WTC11 (cell line): Measurements from ENCODE around the gene SKIL. TPM values are rescaled to one million over a fixed set of nuclear protein-coding genes. Genes with fewer than 3 reads are reported as not detected.

ENCODE experiments used
- ATAC-seq: fragments of 200-7000 bp; cut with Tn5 transposase; 2 replicates; pipeline ENCODE4 v1.10.0; 2021; ENCODE audit warnings: mild to moderate bottlenecking, moderate library complexity
- CTCF ChIA-PET: fragments of 300-600 bp; sonication (Branson Sonifier 250); formaldehyde crosslinking; loops from one replicate; lab custom pipeline; 2021; ENCODE audit warnings: antibody characterized with exemption; lab: Charles Lee
- POLR2A ChIA-PET: fragments of 350-600 bp; sonication (Branson Sonifier 250); formaldehyde crosslinking; loops from one replicate; lab custom pipeline; 2021; ENCODE audit warnings: antibody characterized with exemption; lab: Charles Lee
- DNase-seq: peaks from one replicate; pipeline ENCODE4 v3.0.0; 2021; ENCODE audit warnings: low spot score
- H3K27ac Mint-ChIP-seq: 2 replicates; pipeline ENCODE4 v1.8.0; 2021; ENCODE audit warnings: mixed read lengths
- H3K27me3 Mint-ChIP-seq: 2 replicates; pipeline ENCODE4 v1.8.0; 2021; ENCODE audit warnings: low read depth, mild to moderate bottlenecking, moderate library complexity, mixed read lengths
- H3K36me3 Mint-ChIP-seq: 2 replicates; pipeline ENCODE4 v1.8.0; 2021; ENCODE audit warnings: mixed read lengths
- H3K4me1 Mint-ChIP-seq: 2 replicates; pipeline ENCODE4 v1.8.0; 2022; ENCODE audit warnings: mixed read lengths
- H3K4me3 Mint-ChIP-seq: 2 replicates; pipeline ENCODE4 v1.8.0; 2021; ENCODE audit warnings: mild to moderate bottlenecking, moderate library complexity, mixed read lengths
- H3K9me3 Mint-ChIP-seq: 2 replicates; pipeline ENCODE4 v1.8.0; 2021; ENCODE audit warnings: mixed read lengths
- ATF1 ChIP-seq: sonication (generic); formaldehyde crosslinking; IDR thresholded peaks from 2 replicates; pipeline ENCODE4 v1.8.1; 2023; ENCODE audit warnings: mild to moderate bottlenecking, moderate library complexity, missing genetic modification reagents
- EMX1 ChIP-seq: fragments of 250-450 bp; sonication (Bioruptor Pico); IDR thresholded peaks from 2 replicates; pipeline ENCODE4 v1.8.0; 2021; ENCODE audit warnings: mild to moderate bottlenecking
- ETV6 ChIP-seq: sonication (generic); formaldehyde crosslinking; IDR thresholded peaks from 2 replicates; pipeline ENCODE4 v1.8.1; 2022; ENCODE audit warnings: mild to moderate bottlenecking, missing genetic modification reagents
- GRHL2 ChIP-seq: fragments of 250-450 bp; sonication (Bioruptor Pico); IDR thresholded peaks from 2 replicates; pipeline ENCODE4 v1.8.0; 2022; ENCODE audit warnings: mild to moderate bottlenecking, moderate library complexity; ENCODE audit not compliant: insufficient replicate concordance, severe bottlenecking
- IRF2 ChIP-seq: sonication (generic); formaldehyde crosslinking; IDR thresholded peaks from 2 replicates; pipeline ENCODE4 v1.8.0; 2022; ENCODE audit warnings: low read depth, missing genetic modification reagents, borderline replicate concordance
- MXD4 ChIP-seq: fragments of 250-450 bp; sonication (Bioruptor Pico); IDR thresholded peaks from 2 replicates; pipeline ENCODE4 v1.8.0; 2021; ENCODE audit warnings: mild to moderate bottlenecking, moderate library complexity, borderline replicate concordance
- MYBL2 ChIP-seq: sonication (generic); formaldehyde crosslinking; IDR thresholded peaks from 2 replicates; pipeline ENCODE4 v1.8.1; 2023; ENCODE audit warnings: mild to moderate bottlenecking, moderate library complexity, missing genetic modification reagents
- NFATC4 ChIP-seq: fragments of 250-450 bp; sonication (Bioruptor Pico); IDR thresholded peaks from 2 replicates; pipeline ENCODE4 v1.9.0; 2021; ENCODE audit warnings: mild to moderate bottlenecking
- NR3C1 ChIP-seq: sonication (generic); formaldehyde crosslinking; conservative IDR thresholded peaks from 2 replicates; pipeline ENCODE4 v1.8.1; 2023; ENCODE audit warnings: low read depth, mild to moderate bottlenecking, missing genetic modification reagents
- RORB ChIP-seq: fragments of 250-450 bp; sonication (Bioruptor Pico); IDR thresholded peaks from 2 replicates; pipeline ENCODE4 v1.9.0; 2021; ENCODE audit warnings: mild to moderate bottlenecking
- SOX15 ChIP-seq: fragments of 250-450 bp; sonication (Bioruptor Pico); IDR thresholded peaks from 2 replicates; pipeline ENCODE4 v1.9.0; 2021; ENCODE audit warnings: mild to moderate bottlenecking
- TEAD4 ChIP-seq: sonication (generic); formaldehyde crosslinking; IDR thresholded peaks from 2 replicates; pipeline ENCODE4 v1.8.0; 2022; ENCODE audit warnings: mild to moderate bottlenecking, missing genetic modification reagents
- ZBTB21 ChIP-seq: sonication (generic); formaldehyde crosslinking; IDR thresholded peaks from 2 replicates; pipeline ENCODE4 v1.8.1; 2023; ENCODE audit warnings: mild to moderate bottlenecking, missing genetic modification reagents, borderline replicate concordance
- ZNF121 ChIP-seq: sonication (generic); formaldehyde crosslinking; IDR thresholded peaks from 2 replicates; pipeline ENCODE4 v1.8.0; 2023; ENCODE audit warnings: missing genetic modification reagents
- ZNF263 ChIP-seq: sonication (generic); formaldehyde crosslinking; IDR thresholded peaks from 2 replicates; pipeline ENCODE4 v1.8.1; 2022; ENCODE audit warnings: low read depth, mild to moderate bottlenecking, moderate library complexity, missing genetic modification reagents
- total RNA-seq: library from RNA; stranded (reverse); gene quantifications from 3 replicates; pipeline ENCODE4 v1.2.3, GENCODE V29; 2021
- TF ChIP-seq, protein P1 (sequence below): fragments of 200-600 bp; IDR thresholded peaks from 2 replicates; pipeline ENCODE4 v1.8.0; 2022; ENCODE audit warnings: antibody characterized with exemption
- TF ChIP-seq, protein P2 (sequence below): sonication (generic); formaldehyde crosslinking; IDR thresholded peaks from 2 replicates; pipeline ENCODE4 v1.8.1; 2022; ENCODE audit warnings: mild to moderate bottlenecking, missing genetic modification reagents, moderate library complexity, borderline replicate concordance
- TF ChIP-seq, protein P3 (sequence below): sonication (generic); formaldehyde crosslinking; IDR thresholded peaks from 2 replicates; pipeline ENCODE4 v1.8.0; 2023; ENCODE audit warnings: mild to moderate bottlenecking, missing genetic modification reagents
- TF ChIP-seq, protein P4 (sequence below): sonication (generic); formaldehyde crosslinking; IDR thresholded peaks from 2 replicates; pipeline ENCODE4 v1.8.1; 2023; ENCODE audit warnings: mild to moderate bottlenecking, missing genetic modification reagents, moderate library complexity
- TF ChIP-seq, protein P5 (sequence below): fragments of 250-450 bp; sonication (Bioruptor Pico); IDR thresholded peaks from 2 replicates; pipeline ENCODE4 v1.9.0; 2021; ENCODE audit warnings: mild to moderate bottlenecking

SKIL gene
- total RNA-seq, 1 experiment from 2014 or later, result 181 TPM

DNA sequence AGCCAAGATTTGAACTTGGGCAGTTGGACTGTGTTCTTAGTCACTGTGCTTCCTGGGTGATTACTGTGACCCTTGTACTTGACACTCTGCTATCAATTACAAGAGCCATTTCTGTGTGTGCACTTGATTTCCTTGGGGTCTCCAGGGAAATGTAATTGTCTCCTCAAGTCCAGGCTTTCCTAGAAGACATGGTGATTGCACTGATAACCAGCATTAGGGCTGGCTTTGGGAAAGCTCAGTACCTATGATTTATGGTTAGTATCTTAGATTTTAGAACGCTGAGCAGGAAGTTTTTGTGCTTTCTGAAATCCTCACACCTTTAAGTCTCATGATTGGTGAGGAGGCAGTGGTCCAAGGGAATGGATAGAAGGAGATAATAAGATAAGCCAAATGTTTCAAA, 59.6 kb downstream of the SKIL start:
- ATAC-seq (no peak), DNase-seq (no peak)
- no peaks in the 10 kb centered on the region for H3K9me3 Mint-ChIP-seq
- H3K4me1 Mint-ChIP-seq, result peaks cover 30% of the 10 kb centered on the region
- CTCF ChIA-PET, result interaction anchor here (1.3 kb wide), 1 partner anchor 83 kb away, joined by 3 read pairs; no protein-coding TSS in a partner anchor
- POLR2A ChIA-PET, result no interaction called here
- H3K27ac Mint-ChIP-seq, result no peak overlapping the region
- peaks cover 52% of the 10 kb centered on the region for H3K27me3 Mint-ChIP-seq
- no peak overlapping the region for H3K4me3 Mint-ChIP-seq
- TF ChIP-seq, protein P1, sequence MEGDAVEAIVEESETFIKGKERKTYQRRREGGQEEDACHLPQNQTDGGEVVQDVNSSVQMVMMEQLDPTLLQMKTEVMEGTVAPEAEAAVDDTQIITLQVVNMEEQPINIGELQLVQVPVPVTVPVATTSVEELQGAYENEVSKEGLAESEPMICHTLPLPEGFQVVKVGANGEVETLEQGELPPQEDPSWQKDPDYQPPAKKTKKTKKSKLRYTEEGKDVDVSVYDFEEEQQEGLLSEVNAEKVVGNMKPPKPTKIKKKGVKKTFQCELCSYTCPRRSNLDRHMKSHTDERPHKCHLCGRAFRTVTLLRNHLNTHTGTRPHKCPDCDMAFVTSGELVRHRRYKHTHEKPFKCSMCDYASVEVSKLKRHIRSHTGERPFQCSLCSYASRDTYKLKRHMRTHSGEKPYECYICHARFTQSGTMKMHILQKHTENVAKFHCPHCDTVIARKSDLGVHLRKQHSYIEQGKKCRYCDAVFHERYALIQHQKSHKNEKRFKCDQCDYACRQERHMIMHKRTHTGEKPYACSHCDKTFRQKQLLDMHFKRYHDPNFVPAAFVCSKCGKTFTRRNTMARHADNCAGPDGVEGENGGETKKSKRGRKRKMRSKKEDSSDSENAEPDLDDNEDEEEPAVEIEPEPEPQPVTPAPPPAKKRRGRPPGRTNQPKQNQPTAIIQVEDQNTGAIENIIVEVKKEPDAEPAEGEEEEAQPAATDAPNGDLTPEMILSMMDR, result no peak
- TF ChIP-seq NFATC4 (CRISPR knock-in tag) (no peak), RORB (no peak), ETV6 (CRISPR knock-in tag) (no peak), ZBTB21 (CRISPR knock-in tag) (no peak)
- H3K36me3 Mint-ChIP-seq, result no peaks in the 10 kb centered on the region

DNA sequence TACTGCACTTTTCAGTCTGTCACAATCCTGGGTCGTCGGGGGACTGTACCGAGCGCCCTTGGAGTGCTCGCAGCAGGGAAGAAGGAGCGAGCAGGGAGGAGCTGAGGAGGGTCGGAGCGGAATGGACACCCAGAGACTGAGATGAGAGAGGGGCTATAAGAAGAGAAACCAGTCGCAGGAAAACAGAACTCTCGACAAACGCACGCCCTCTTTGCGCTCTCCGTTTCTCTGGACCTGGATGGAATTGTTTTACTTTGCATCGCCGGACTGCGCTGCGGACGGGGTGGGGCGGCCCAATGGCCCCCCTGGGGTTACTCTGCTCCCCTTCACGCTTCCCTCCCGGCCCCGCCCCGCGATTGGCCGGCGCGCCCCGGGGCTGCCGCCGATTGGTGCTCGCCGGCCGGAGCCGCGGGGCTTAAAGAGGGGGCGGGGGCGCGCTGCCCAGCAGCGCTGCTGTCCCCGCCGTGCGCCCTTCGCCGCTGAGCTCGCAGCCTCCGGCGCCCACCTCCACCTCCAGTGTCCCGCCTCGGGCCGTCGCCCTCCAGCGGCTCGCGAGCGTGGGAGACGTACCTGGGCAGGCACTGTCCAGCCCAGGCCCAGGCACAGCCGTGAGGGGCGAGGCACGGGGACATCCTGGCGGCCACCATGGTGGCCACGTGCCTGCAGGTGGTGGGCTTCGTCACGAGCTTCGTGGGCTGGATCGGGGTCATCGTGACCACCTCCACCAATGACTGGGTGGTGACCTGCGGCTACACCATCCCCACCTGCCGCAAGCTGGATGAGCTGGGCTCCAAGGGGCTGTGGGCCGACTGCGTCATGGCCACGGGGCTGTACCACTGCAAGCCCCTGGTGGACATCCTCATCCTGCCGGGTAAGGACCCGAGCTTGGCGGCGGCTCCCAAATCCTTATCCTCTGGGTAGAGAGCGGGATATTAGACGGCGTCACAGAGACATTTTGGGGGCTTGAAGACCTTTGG, 61.2 kb downstream of the SKIL start, which contains the start of gene CLDN11:
Gene CLDN11, plus strand, starts transcription at position 447 of the 977 bp plus-strand sequence. Its CDS starts 199 bp downstream, at position 646.
- POLR2A ChIA-PET, result interaction anchor here (0.9 to 1.6 kb wide), 2 partner anchors 9 to 62 kb away, joined by 3 to 4 read pairs; no protein-coding TSS in a partner anchor
- DNase-seq, result peak; percentile 72
- peak within 1 kb of the TSS; percentile 79 for H3K4me3 Mint-ChIP-seq
- CTCF ChIA-PET, result interaction anchor here (0.6 to 2.1 kb wide), 16 partner anchors 8 to 396 kb away, joined by 3 to 11 read pairs (median 4); partner anchors contain the start of gene SLC7A14
- H3K36me3 Mint-ChIP-seq, result peaks cover 4% of the 10 kb centered on the region
- peak; percentile 73 for ATAC-seq
- H3K27ac Mint-ChIP-seq, result no peak within 1 kb of the TSS
- peaks cover 20% of the 10 kb centered on the region for H3K4me1 Mint-ChIP-seq
- H3K27me3 Mint-ChIP-seq, result peaks cover 52% of the 10 kb centered on the region
- no peaks in the 10 kb centered on the region for H3K9me3 Mint-ChIP-seq
- TF ChIP-seq NR3C1 (CRISPR knock-in tag) (peak; percentile 90), MXD4 (CRISPR knock-in tag) (no peak), GRHL2 (no peak), ATF1 (CRISPR knock-in tag) (no peak), IRF2 (CRISPR knock-in tag) (0 out of 2 replicates have a peak, but pooled peaks have one; percentile 72), ZNF121 (CRISPR knock-in tag) (peak; percentile 91), SOX15 (CRISPR knock-in tag) (no peak), RORB (no peak), ZNF263 (CRISPR knock-in tag) (peak; percentile 68; the same call in 1 of the 2 replicates), TEAD4 (0 out of 2 replicates have a peak, but pooled peaks have one; percentile 31), EMX1 (CRISPR knock-in tag) (no peak), MYBL2 (CRISPR knock-in tag) (peak; percentile 97)
- TF ChIP-seq, protein P2, sequence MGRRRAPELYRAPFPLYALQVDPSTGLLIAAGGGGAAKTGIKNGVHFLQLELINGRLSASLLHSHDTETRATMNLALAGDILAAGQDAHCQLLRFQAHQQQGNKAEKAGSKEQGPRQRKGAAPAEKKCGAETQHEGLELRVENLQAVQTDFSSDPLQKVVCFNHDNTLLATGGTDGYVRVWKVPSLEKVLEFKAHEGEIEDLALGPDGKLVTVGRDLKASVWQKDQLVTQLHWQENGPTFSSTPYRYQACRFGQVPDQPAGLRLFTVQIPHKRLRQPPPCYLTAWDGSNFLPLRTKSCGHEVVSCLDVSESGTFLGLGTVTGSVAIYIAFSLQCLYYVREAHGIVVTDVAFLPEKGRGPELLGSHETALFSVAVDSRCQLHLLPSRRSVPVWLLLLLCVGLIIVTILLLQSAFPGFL, result peak; percentile 75; the same call in 1 of the 2 replicates
- TF ChIP-seq, protein P3, sequence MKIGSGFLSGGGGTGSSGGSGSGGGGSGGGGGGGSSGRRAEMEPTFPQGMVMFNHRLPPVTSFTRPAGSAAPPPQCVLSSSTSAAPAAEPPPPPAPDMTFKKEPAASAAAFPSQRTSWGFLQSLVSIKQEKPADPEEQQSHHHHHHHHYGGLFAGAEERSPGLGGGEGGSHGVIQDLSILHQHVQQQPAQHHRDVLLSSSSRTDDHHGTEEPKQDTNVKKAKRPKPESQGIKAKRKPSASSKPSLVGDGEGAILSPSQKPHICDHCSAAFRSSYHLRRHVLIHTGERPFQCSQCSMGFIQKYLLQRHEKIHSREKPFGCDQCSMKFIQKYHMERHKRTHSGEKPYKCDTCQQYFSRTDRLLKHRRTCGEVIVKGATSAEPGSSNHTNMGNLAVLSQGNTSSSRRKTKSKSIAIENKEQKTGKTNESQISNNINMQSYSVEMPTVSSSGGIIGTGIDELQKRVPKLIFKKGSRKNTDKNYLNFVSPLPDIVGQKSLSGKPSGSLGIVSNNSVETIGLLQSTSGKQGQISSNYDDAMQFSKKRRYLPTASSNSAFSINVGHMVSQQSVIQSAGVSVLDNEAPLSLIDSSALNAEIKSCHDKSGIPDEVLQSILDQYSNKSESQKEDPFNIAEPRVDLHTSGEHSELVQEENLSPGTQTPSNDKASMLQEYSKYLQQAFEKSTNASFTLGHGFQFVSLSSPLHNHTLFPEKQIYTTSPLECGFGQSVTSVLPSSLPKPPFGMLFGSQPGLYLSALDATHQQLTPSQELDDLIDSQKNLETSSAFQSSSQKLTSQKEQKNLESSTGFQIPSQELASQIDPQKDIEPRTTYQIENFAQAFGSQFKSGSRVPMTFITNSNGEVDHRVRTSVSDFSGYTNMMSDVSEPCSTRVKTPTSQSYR, result peak; percentile 87; the same call in 1 of the 2 replicates
- TF ChIP-seq, protein P4, sequence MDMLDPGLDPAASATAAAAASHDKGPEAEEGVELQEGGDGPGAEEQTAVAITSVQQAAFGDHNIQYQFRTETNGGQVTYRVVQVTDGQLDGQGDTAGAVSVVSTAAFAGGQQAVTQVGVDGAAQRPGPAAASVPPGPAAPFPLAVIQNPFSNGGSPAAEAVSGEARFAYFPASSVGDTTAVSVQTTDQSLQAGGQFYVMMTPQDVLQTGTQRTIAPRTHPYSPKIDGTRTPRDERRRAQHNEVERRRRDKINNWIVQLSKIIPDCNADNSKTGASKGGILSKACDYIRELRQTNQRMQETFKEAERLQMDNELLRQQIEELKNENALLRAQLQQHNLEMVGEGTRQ (CRISPR knock-in tag), result peak; percentile 70
- TF ChIP-seq, protein P1, result no peak
- TF ChIP-seq, protein P5, sequence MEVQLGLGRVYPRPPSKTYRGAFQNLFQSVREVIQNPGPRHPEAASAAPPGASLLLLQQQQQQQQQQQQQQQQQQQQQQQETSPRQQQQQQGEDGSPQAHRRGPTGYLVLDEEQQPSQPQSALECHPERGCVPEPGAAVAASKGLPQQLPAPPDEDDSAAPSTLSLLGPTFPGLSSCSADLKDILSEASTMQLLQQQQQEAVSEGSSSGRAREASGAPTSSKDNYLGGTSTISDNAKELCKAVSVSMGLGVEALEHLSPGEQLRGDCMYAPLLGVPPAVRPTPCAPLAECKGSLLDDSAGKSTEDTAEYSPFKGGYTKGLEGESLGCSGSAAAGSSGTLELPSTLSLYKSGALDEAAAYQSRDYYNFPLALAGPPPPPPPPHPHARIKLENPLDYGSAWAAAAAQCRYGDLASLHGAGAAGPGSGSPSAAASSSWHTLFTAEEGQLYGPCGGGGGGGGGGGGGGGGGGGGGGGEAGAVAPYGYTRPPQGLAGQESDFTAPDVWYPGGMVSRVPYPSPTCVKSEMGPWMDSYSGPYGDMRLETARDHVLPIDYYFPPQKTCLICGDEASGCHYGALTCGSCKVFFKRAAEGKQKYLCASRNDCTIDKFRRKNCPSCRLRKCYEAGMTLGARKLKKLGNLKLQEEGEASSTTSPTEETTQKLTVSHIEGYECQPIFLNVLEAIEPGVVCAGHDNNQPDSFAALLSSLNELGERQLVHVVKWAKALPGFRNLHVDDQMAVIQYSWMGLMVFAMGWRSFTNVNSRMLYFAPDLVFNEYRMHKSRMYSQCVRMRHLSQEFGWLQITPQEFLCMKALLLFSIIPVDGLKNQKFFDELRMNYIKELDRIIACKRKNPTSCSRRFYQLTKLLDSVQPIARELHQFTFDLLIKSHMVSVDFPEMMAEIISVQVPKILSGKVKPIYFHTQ (CRISPR knock-in tag), result no peak
